ENCODE results near the gene ZDHHC14.

DNA sequence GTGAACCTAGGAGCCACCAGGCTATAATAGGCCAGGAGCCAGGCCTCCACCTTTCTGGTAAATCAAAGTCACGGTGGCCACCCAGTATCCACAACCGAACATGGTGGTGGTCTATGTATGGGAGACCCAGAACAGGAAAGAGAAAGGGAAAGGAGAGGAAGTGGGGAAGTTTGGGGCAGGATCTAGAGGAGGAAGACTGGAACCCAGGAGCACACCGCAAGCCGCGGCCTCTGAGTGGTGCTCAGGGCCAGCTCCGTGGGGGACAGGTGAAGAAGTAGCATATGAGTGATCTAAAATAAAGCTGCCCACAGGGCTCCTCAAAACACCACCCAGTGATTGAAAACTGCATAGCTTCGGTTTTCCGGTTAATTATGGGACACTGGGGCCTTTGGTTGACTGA lies 214.8 kb downstream of the ZDHHC14 start:
- TF ChIP-seq, protein P1, sequence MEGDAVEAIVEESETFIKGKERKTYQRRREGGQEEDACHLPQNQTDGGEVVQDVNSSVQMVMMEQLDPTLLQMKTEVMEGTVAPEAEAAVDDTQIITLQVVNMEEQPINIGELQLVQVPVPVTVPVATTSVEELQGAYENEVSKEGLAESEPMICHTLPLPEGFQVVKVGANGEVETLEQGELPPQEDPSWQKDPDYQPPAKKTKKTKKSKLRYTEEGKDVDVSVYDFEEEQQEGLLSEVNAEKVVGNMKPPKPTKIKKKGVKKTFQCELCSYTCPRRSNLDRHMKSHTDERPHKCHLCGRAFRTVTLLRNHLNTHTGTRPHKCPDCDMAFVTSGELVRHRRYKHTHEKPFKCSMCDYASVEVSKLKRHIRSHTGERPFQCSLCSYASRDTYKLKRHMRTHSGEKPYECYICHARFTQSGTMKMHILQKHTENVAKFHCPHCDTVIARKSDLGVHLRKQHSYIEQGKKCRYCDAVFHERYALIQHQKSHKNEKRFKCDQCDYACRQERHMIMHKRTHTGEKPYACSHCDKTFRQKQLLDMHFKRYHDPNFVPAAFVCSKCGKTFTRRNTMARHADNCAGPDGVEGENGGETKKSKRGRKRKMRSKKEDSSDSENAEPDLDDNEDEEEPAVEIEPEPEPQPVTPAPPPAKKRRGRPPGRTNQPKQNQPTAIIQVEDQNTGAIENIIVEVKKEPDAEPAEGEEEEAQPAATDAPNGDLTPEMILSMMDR (IDR thresholded peaks at IDR 0.05; ENCODE audit: insufficient read depth, low read length), result no peak
- TF ChIP-seq GABPA (IDR thresholded peaks at IDR 0.05; ENCODE audit: low read depth) (no peak), POLR2AphosphoS5 (IDR thresholded peaks at IDR 0.05; ENCODE audit: low read depth) (no peak), SPI1 (IDR thresholded peaks at IDR 0.05; ENCODE audit: borderline replicate concordance, low read depth) (no peak)
- TF ChIP-seq, protein P2, sequence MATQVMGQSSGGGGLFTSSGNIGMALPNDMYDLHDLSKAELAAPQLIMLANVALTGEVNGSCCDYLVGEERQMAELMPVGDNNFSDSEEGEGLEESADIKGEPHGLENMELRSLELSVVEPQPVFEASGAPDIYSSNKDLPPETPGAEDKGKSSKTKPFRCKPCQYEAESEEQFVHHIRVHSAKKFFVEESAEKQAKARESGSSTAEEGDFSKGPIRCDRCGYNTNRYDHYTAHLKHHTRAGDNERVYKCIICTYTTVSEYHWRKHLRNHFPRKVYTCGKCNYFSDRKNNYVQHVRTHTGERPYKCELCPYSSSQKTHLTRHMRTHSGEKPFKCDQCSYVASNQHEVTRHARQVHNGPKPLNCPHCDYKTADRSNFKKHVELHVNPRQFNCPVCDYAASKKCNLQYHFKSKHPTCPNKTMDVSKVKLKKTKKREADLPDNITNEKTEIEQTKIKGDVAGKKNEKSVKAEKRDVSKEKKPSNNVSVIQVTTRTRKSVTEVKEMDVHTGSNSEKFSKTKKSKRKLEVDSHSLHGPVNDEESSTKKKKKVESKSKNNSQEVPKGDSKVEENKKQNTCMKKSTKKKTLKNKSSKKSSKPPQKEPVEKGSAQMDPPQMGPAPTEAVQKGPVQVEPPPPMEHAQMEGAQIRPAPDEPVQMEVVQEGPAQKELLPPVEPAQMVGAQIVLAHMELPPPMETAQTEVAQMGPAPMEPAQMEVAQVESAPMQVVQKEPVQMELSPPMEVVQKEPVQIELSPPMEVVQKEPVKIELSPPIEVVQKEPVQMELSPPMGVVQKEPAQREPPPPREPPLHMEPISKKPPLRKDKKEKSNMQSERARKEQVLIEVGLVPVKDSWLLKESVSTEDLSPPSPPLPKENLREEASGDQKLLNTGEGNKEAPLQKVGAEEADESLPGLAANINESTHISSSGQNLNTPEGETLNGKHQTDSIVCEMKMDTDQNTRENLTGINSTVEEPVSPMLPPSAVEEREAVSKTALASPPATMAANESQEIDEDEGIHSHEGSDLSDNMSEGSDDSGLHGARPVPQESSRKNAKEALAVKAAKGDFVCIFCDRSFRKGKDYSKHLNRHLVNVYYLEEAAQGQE (IDR thresholded peaks at IDR 0.05; ENCODE audit: insufficient replicate concordance, low read depth), result no peak
